ENCODE data around the gene PLCB1. TPM values are rescaled to one million over a fixed set of nuclear protein-coding genes. Genes with fewer than 3 reads are reported as not detected.

PLCB1 gene
- total and polyA plus RNA-seq, 10 of the 15 experiments (the other 5 are each of a cell fraction or from before 2014, with no cell fraction given), result 0.05 to 5.3 (median 0.17) TPM; not detected in 1

- ATAC-seq (no peak), FAIRE-seq (no peak), DNase-seq (ENCODE audit: low read depth, low spot score) (no peak)
- in situ Hi-C loops (cut with MboI), result loop anchor here (10.0 kb wide), 1 partner anchor 254 kb away; the partner anchor contains the start of gene PLCB1
- H3K9me3 ChIP-seq (replicated peaks; ENCODE audit: control insufficient read depth, insufficient read depth, low read length), result no peaks in the 10 kb centered on the region
- BruUV-seq (replicated peaks), result no TSS peak
- no peaks in the 10 kb centered on the region for H4K20me1 ChIP-seq (ENCODE audit: control insufficient read depth, insufficient read depth)
- no peaks in the 10 kb centered on the region for H3K36me3 ChIP-seq (ENCODE audit: control insufficient read depth in 2 of 2, insufficient read depth in 2 of 2, low read length in 1 of 2)
- H3K79me2 ChIP-seq (ENCODE audit: control insufficient read depth, insufficient read depth, low read length), result no peaks in the 10 kb centered on the region
- ChIA-PET POLR2A (interaction anchor here (0.8 kb wide), 1 partner anchor 10 kb away, joined by 3 read pairs; no protein-coding TSS in a partner anchor), SMC1A (ENCODE audit: uncharacterized antibody, unreplicated experiment) (interaction anchor here (0.9 to 6.1 kb wide), 20 partner anchors 11 to 452 kb away, joined by 3 to 43 read pairs (median 4); partner anchors contain the start of gene PLCB1), RAD21 (ENCODE audit: unreplicated experiment) (interaction anchor here (0.6 to 2.1 kb wide), 8 partner anchors 11 to 1604 kb away, joined by 3 to 6 read pairs (median 4); partner anchors contain the start of gene PLCB1), CTCF (interaction anchor here (0.6 to 5.9 kb wide), 33 partner anchors 9 to 754 kb away, joined by 3 to 36 read pairs (median 5); no protein-coding TSS in a partner anchor)
- TF ChIP-seq POLR2A (IDR thresholded peaks at IDR 0.05; ENCODE audit: low read depth, low read length) (no peak), FOS (IDR thresholded peaks at IDR 0.05; ENCODE audit: borderline replicate concordance, extremely low read depth, insufficient read length) (no peak), HDAC6 (IDR thresholded peaks at IDR 0.05; ENCODE audit: unreplicated experiment) (no peak), ATF2 (IDR thresholded peaks at IDR 0.05; ENCODE audit: low read length) (no peak), MEF2B (IDR thresholded peaks at IDR 0.05; ENCODE audit: partially characterized antibody, poor library complexity, severe bottlenecking) (no peak), POLR2AphosphoS2 (IDR thresholded peaks at IDR 0.05; ENCODE audit: low read depth, low read length) (no peak), POLR2AphosphoS5 (IDR thresholded peaks at IDR 0.05; ENCODE audit: low read length) (no peak), FOXM1 (IDR thresholded peaks at IDR 0.05; ENCODE audit: low read depth, low read length) (no peak), TAF1 (IDR thresholded peaks at IDR 0.05; ENCODE audit: borderline replicate concordance, low read depth, low read length) (no peak), USF2 (IDR thresholded peaks at IDR 0.05; ENCODE audit: borderline replicate concordance, low read depth, low read length) (no peak), TCF12 (IDR thresholded peaks at IDR 0.05; ENCODE audit: low read depth, low read length) (no peak), ZNF207 (IDR thresholded peaks at IDR 0.05; ENCODE audit: borderline replicate concordance) (no peak), EGR1 (IDR thresholded peaks at IDR 0.05; ENCODE audit: borderline replicate concordance in 1 of 2, low read depth in 2 of 2, low read length in 2 of 2) (no peak), BCL11A (IDR thresholded peaks at IDR 0.05; ENCODE audit: low read depth, low read length) (no peak), SPI1 (IDR thresholded peaks at IDR 0.05; ENCODE audit: borderline replicate concordance, insufficient read depth, low read depth, low read length) (no peak), NFYA (IDR thresholded peaks at IDR 0.05; ENCODE audit: borderline replicate concordance, low read depth, low read length) (no peak)
- TF ChIP-seq, protein P1, sequence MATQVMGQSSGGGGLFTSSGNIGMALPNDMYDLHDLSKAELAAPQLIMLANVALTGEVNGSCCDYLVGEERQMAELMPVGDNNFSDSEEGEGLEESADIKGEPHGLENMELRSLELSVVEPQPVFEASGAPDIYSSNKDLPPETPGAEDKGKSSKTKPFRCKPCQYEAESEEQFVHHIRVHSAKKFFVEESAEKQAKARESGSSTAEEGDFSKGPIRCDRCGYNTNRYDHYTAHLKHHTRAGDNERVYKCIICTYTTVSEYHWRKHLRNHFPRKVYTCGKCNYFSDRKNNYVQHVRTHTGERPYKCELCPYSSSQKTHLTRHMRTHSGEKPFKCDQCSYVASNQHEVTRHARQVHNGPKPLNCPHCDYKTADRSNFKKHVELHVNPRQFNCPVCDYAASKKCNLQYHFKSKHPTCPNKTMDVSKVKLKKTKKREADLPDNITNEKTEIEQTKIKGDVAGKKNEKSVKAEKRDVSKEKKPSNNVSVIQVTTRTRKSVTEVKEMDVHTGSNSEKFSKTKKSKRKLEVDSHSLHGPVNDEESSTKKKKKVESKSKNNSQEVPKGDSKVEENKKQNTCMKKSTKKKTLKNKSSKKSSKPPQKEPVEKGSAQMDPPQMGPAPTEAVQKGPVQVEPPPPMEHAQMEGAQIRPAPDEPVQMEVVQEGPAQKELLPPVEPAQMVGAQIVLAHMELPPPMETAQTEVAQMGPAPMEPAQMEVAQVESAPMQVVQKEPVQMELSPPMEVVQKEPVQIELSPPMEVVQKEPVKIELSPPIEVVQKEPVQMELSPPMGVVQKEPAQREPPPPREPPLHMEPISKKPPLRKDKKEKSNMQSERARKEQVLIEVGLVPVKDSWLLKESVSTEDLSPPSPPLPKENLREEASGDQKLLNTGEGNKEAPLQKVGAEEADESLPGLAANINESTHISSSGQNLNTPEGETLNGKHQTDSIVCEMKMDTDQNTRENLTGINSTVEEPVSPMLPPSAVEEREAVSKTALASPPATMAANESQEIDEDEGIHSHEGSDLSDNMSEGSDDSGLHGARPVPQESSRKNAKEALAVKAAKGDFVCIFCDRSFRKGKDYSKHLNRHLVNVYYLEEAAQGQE (IDR thresholded peaks at IDR 0.05; ENCODE audit: low read depth, low read length), result no peak
- no peak overlapping the region for H3K4me3 ChIP-seq
- H3K9ac ChIP-seq (ENCODE audit: control insufficient read depth, insufficient read depth, low read length), result no peak overlapping the region
- no peaks in the 10 kb centered on the region for H3K4me1 ChIP-seq (ENCODE audit: control insufficient read depth, insufficient read depth, low read length)
- intact Hi-C loops (cut with micrococcal nuclease; ENCODE audit: unreplicated experiment), result loop anchor here (1.0 to 10.0 kb wide), 4 partner anchors 83 to 454 kb away; partner anchors contain the start of gene PLCB1
- no peak overlapping the region for H3K27ac ChIP-seq (ENCODE audit: control insufficient read depth, insufficient read depth)
- no peak overlapping the region for H2AFZ ChIP-seq (ENCODE audit: control insufficient read depth, low read depth, low read length)
- no peak overlapping the region for H3K4me2 ChIP-seq (ENCODE audit: control insufficient read depth, insufficient read depth)
- 93% methylated on average over 1 of the region's 1 CpG for WGBS (ENCODE audit: insufficient coverage, insufficient replicate concordance, low lambda C conversion rate, missing lambda C conversion rate)
- no peaks in the 10 kb centered on the region for H3K27me3 ChIP-seq (replicated peaks in 1 of 2; ENCODE audit: control insufficient read depth in 2 of 2, insufficient read depth in 2 of 2, low read length in 1 of 2)
These were observed 256.6 kb downstream of the PLCB1 start for GRCh38 chr20:8388707-8389106.
